GM12873 (cell line): ENCODE data around the gene ZNF821.

Experiments
- TF ChIP-seq, protein P1 (sequence below): IDR thresholded peaks from 2 replicates; pipeline ENCODE4 v1.5.1; 2012; ENCODE audit warnings: low read depth, mild to moderate bottlenecking, moderate library complexity, low read length, control low read depth; ENCODE audit not compliant: insufficient read depth; ENCODE audit errors: missing control alignments

Gene ZNF821

DNA sequence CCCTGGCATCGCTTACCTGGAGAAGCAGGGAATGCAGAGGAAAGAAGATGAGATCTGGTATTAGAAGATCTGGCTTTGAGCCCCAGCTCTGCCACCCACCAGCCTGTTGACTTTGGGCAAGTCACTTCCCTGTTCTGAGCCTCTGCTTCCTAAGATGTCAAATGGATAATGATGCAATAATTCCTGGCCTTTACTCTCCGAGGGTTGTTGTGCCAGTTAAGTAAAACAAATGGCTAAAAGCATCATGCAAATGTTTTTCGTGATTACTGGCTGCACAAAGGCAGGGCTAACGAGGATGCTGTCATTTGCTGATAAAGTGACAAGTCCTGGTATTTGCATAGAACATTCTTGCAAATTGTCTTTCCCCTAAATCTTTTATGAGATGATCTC lies 1.3 kb upstream of the ZNF821 start:
- TF ChIP-seq, protein P1, sequence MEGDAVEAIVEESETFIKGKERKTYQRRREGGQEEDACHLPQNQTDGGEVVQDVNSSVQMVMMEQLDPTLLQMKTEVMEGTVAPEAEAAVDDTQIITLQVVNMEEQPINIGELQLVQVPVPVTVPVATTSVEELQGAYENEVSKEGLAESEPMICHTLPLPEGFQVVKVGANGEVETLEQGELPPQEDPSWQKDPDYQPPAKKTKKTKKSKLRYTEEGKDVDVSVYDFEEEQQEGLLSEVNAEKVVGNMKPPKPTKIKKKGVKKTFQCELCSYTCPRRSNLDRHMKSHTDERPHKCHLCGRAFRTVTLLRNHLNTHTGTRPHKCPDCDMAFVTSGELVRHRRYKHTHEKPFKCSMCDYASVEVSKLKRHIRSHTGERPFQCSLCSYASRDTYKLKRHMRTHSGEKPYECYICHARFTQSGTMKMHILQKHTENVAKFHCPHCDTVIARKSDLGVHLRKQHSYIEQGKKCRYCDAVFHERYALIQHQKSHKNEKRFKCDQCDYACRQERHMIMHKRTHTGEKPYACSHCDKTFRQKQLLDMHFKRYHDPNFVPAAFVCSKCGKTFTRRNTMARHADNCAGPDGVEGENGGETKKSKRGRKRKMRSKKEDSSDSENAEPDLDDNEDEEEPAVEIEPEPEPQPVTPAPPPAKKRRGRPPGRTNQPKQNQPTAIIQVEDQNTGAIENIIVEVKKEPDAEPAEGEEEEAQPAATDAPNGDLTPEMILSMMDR, result no peak

DNA sequence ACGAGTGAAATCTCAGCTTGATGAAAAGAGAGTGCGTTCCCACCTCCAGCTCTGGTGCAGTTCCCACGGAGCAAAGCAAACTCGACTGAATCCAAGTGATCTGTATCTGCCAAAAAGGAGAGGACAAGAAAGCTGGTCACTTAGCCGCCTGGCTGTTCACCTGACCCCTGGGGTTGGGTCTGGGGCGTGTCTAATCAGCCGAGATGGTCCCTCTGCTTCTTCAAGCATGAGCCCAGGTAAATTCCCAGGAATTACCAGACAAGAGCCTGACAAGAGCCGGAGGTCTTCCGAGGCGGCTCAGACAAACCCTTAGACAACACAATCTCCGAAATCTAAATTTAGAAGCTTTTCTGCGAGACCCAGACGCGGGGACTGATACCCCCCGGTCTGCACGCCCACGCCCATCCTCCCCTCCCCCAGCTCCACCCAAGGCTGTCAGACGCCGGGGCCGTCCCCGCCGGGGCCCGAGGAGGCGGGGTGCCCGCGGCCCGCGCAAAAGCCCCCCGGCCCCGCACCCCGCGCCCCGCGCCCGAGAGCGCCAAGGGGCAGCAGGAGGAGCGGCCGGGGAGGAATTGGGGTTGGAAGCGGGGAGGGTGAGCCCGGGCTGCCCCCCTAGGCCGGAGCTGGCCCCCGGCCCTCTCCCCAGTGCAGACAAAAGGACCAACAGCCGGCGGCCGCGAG lies 674 bp downstream of the ZNF821 start:
- TF ChIP-seq, protein P1, result no peak

DNA sequence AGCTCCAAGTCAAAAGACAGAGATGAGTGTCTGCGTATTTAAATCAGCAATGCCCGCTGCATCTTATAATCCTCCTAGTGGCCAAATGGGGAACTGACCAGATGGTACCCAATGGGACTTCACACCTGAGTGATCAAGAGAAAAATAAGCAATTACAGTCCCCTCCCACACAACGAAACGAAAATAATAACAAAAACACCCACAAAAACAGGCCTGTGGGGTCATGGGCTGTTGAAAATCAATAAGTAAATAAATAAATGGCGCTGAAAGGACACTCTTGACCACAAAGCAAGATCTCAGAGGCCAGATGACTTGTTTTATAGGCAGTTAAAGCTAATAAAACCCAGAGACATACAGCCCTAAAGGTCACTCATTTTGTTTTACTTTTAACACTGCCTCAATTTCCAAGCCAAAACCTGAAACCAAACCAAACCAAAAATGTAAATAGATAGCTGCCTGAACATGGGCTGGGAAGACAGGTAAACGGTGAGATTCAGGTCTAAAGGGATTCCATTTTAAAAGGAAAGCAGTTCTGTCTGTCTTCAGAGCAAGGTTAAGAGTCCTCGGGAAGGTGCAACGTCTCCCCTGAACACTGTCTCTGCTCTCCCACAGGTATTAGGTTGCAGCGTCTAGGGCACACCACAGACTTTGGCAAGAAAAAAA lies 1.3 kb downstream of the ZNF821 start:
- TF ChIP-seq, protein P1, result peak; percentile 84

DNA sequence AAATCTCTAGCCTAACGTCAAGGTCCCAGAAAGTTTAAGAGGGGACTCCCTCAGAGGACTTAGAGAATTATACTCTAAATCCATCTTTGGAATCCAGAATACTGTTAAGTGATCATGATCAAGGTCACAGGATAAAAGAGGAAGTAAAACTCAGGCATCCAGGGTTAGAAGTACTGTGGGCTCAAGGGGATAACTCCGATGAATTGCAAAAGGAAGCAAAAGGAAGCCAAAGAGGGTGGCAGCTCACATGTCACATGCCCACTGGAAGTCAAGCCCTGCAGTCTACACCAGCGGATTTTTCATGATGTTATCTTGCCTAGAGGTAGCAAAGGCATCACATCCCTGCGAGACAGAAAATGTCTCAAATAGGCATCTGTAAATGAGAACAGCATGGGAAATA lies 3.8 kb downstream of the ZNF821 start:
- TF ChIP-seq, protein P1, result no peak

DNA sequence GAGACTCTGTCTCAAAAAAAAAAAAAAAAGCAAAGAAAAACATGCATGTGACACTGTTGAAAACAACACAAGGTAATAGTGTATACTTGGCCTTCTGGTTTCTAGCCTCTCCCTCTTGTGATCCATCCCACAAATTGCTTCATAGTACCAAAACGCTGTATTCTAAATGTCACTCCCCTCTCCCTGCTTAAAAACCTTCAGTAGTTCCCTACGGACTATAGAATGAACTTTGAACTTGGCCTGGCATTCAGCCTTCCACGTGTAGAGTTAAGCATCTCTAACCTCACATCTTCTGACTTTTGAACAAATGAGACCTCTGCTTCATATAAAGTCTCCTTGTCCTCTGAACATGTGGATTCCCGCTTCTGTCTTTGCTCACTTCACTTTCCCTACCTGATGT lies 5.1 kb downstream of the ZNF821 start:
- TF ChIP-seq, protein P1, result no peak

DNA sequence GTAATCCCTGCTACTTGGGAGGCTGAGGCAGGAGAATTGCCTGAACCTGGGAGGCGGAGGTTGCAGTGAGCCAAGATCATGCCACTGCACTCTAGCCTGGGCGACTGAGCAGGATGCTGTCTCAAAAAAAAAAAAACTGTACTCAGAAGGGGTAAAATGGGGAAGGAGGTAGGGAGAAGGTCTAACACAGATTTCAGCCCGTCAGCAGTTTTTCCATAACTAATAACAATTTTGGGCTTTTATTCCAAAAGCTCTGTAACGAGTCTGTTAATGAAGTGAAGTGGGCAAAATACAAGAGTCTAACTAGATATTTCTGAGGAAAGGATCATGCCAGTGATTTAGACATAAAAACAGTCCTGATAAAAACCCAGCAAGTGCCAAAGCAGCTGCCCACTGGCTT lies 10.8 kb downstream of the ZNF821 start:
- TF ChIP-seq, protein P1, result no peak

DNA sequence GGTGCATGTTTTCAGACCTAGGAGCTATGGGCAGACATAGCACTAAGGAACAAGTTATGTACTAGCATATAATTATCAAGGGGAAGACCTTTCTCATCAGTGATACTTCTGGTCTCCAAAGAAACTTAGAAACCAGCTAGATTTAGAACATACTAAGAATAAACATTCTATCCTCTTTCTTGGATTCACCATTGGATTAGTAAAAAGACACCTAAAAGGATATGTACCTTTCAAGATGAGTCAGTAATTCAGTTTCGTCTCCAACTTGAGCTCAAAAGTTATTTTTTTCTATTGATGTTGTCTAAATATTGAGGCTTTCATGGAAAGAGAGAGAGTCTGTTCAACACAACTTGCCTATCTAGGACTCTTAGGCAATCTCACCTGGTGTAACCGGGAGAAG lies 13.2 kb downstream of the ZNF821 start:
- TF ChIP-seq, protein P1, result no peak
